ENCODE measurements around the gene AMBRA1. TPM values are rescaled to one million over a fixed set of nuclear protein-coding genes. Genes with fewer than 3 reads are reported as not detected.
"Not testable (repeated sequence)": the region's sequence is repeated elsewhere in the genome, so short reads cannot be mapped to it uniquely, and the experiment has no call there.

AMBRA1 gene
- total RNA-seq, 4 donors from 2014 or later, result 43.4 to 48.9 (median 46.3) TPM

DNA sequence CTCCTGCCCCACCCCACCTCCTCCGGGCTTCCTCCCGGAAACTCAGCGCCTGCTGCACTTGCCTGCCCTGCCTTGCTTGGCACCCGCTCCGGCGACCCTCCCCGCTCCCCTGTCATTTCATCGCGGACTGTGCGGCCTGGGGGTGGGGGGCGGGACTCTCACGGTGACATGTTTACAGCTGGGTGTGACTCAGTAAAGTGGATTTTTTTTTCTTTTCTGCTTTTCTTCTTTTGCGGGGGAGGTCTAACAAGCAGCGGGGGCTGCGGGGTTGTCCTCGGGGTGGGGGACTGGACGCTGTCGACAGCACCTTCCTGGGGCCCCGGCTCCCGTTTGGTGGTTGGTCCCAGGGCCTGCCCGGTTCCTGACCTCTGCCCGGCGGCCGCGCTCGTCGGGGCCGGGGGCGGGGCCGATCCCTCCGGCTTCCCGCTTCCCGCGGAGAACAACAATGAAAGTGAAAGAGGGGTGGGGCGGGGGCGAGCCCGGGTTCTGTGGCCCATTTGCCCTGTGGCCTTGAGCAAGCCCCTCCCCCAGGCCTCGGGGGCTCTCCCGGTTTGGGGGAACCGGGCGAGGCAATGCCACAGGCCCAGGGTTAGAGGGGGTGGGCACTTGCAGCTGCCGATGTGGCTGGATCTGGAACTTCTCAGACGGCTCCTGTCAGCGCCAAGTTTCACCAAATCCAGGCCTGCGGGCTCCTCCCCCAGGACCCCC lies 213.3 kb downstream of the AMBRA1 start:
- intact Hi-C loops (cut with DNase I; ENCODE audit: low total_unique reads), result no loop called here
- in situ Hi-C loops (cut with MboI; ENCODE audit: low pct_ligation_motif_present in 1 of 4, low pct_unique_long_range_greater_than_20kb in 1 of 4, low sequenced_read_pairs in 3 of 4), result loop anchor here in 2 of 4 donors (25.0 kb wide), 1 partner anchor 157 kb away; no protein-coding TSS in a partner anchor
- H3K4me3 ChIP-seq, result peak overlapping the region; percentile 55 to 83 (median 71)
- 1% methylated on average over 26 of the region's 45 CpGs; no CpG with 5 or more reads in 1 of the 2 donors for WGBS, 2 donors (ENCODE audit: low coverage in 1 of 2)
- H3K36me3 ChIP-seq, result peaks cover 0 to 5% (median 0%) of the 10 kb centered on the region in 4 donors
- H3K27me3 ChIP-seq, result peaks cover 24% of the 10 kb centered on the region
- no peaks in the 10 kb centered on the region for H3K9me3 ChIP-seq
- H3K27ac ChIP-seq, result peak overlapping the region; percentile 66 to 87 (median 79)
- DNase-seq, result peak; percentile 87
- TF ChIP-seq POLR2AphosphoS5 (IDR thresholded peaks at IDR 0.05), result peak in 2 of 3 donors; percentile 21 to 36
- no peak for TF ChIP-seq EP300 (IDR thresholded peaks at IDR 0.05; ENCODE audit: low read depth)
- peak; percentile 25 for TF ChIP-seq POLR2A (IDR thresholded peaks at IDR 0.05)
- peaks cover 9 to 47% (median 34%) of the 10 kb centered on the region in 4 donors for H3K4me1 ChIP-seq

DNA sequence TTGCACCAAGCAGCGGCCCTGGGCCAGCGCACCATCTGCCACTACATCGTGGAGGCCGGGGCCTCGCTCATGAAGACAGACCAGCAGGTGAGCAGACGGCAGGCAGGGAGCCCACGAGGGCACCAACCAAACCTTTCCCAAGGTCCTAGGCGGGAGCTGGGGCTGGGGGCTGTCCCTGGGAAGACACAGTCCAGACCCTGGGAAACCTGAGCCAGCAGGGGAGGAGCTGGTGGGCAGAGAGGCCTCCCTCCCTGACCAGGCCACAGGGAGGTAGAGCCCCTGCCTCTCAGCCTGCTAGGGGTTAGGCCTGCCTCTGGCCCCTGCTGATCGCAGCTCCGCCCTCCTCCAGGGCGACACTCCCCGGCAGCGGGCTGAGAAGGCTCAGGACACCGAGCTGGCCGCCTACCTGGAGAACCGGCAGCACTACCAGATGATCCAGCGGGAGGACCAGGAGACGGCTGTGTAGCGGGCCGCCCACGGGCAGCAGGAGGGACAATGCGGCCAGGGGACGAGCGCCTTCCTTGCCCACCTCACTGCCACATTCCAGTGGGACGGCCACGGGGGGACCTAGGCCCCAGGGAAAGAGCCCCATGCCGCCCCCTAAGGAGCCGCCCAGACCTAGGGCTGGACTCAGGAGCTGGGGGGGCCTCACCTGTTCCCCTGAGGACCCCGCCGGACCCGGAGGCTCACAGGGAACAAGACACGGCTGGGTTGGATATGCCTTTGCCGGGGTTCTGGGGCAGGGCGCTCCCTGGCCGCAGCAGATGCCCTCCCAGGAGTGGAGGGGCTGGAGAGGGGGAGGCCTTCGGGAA lies 214.1 kb downstream of the AMBRA1 start:
- Histone ChIP-seq H3K36me3 (peaks cover 0 to 12% (median 3%) of the 10 kb centered on the region in 4 donors), H3K4me3 (peak overlapping the region in 3 of 4 donors; percentile 55 to 81 (median 61)), H3K4me1 (peaks cover 9 to 47% (median 34%) of the 10 kb centered on the region in 4 donors), H3K27me3 (peaks cover 23% of the 10 kb centered on the region), H3K27ac (peak overlapping the region; percentile 66 to 87 (median 79))
- intact Hi-C loops (cut with DNase I; ENCODE audit: low total_unique reads); H3K9me3 ChIP-seq: not testable (repeated sequence)
- WGBS, 2 donors (ENCODE audit: low coverage in 1 of 2), result 65% methylated on average over 5 of the region's 36 CpGs; no CpG with 5 or more reads in 1 of the 2 donors
- TF ChIP-seq POLR2A (IDR thresholded peaks at IDR 0.05) (peak; percentile 34), POLR2AphosphoS5 (IDR thresholded peaks at IDR 0.05) (peak in 1 of 3 donors; percentile 3)
- in situ Hi-C loops (cut with MboI; ENCODE audit: low pct_ligation_motif_present in 1 of 4, low pct_unique_long_range_greater_than_20kb in 1 of 4, low sequenced_read_pairs in 3 of 4), result loop anchor here in 2 of 4 donors (25.0 kb wide), 1 partner anchor 158 kb away; no protein-coding TSS in a partner anchor
- peak; percentile 46 for DNase-seq

DNA sequence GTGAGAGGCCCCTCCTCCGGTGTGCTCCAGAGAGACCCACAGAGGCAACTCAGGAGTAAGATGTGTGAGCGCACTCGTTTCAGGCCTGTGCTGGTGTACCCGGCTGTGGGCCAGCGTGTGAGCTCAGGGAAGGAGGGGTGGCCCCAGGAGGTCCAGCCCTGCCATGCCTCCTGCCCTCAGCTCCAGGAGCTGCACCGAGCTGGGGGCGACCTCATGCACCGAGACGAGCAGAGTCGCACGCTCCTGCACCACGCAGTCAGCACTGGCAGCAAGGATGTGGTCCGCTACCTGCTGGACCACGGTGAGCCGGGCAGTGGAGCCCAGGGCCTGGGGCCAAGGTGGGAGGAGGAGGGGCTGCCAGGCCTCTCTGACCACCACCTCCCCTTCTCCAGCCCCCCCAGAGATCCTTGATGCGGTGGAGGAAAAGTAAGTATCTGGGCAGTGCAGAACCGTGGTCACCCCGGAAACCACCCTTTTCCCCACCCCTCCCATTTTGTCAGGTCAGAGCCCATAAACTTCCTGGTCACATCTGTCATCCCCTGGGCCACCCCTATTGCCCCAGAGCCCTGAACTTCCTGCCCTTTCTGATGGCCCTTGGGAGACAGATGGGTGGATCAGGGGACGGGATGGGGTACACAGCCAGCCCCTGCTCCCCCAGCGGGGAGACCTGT lies 214.9 kb downstream of the AMBRA1 start:
- intact Hi-C loops (cut with DNase I; ENCODE audit: low total_unique reads), result no loop called here
- DNase-seq, result no peak
- WGBS, 2 donors (ENCODE audit: low coverage in 1 of 2), result 78% methylated on average over 18 of the region's 20 CpGs; no CpG with 5 or more reads in 1 of the 2 donors

DNA sequence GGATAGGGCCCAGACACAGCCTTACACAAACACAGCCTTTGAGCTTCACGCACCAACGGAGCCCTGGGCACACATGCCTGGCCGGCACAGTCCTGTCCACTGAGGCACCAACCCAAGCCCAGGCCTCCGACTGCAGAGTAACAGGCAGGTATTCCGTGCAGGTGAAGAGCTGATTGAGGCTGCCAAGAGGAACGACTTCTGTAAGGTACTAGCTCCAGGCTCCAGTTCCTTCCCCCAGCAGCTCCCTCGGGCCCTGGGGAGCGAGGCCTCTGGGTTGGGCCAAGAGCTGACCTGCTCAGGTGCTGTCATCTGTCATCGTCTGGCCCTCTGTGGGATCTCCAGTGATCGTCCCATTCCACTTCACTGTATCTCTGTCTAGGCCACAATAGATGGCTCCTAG lies 215.5 kb downstream of the AMBRA1 start:
- intact Hi-C loops (cut with DNase I; ENCODE audit: low total_unique reads), result no loop called here
- no peak overlapping the region for H3K27ac ChIP-seq
- 92% methylated on average over 10 of the region's 10 CpGs; no CpG with 5 or more reads in 1 of the 2 donors for WGBS, 2 donors (ENCODE audit: low coverage in 1 of 2)

More for the DNA sequence above, 214.9 kb downstream of the AMBRA1 start:
- Histone ChIP-seq H3K4me3 (no peak overlapping the region), H3K4me1 (peaks cover 9 to 41% (median 32%) of the 10 kb centered on the region in 4 donors), H3K27me3 (peaks cover 16% of the 10 kb centered on the region), H3K36me3 (peaks cover 0 to 16% (median 4%) of the 10 kb centered on the region in 4 donors), H3K9me3 (no peaks in the 10 kb centered on the region), H3K27ac (peak overlapping the region; percentile 66 to 87 (median 79))
- no peak for TF ChIP-seq POLR2A (IDR thresholded peaks at IDR 0.05)
- TF ChIP-seq EP300 (IDR thresholded peaks at IDR 0.05; ENCODE audit: low read depth), result no peak
- TF ChIP-seq, protein P1, sequence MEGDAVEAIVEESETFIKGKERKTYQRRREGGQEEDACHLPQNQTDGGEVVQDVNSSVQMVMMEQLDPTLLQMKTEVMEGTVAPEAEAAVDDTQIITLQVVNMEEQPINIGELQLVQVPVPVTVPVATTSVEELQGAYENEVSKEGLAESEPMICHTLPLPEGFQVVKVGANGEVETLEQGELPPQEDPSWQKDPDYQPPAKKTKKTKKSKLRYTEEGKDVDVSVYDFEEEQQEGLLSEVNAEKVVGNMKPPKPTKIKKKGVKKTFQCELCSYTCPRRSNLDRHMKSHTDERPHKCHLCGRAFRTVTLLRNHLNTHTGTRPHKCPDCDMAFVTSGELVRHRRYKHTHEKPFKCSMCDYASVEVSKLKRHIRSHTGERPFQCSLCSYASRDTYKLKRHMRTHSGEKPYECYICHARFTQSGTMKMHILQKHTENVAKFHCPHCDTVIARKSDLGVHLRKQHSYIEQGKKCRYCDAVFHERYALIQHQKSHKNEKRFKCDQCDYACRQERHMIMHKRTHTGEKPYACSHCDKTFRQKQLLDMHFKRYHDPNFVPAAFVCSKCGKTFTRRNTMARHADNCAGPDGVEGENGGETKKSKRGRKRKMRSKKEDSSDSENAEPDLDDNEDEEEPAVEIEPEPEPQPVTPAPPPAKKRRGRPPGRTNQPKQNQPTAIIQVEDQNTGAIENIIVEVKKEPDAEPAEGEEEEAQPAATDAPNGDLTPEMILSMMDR (IDR thresholded peaks at IDR 0.05), result no peak
- no peak for TF ChIP-seq POLR2AphosphoS5 (IDR thresholded peaks at IDR 0.05)
- in situ Hi-C loops (cut with MboI; ENCODE audit: low pct_ligation_motif_present in 1 of 4, low pct_unique_long_range_greater_than_20kb in 1 of 4, low sequenced_read_pairs in 3 of 4), result loop anchor here in 2 of 4 donors (25.0 kb wide), 1 partner anchor 158 kb away; no protein-coding TSS in a partner anchor

More for the DNA sequence above, 215.5 kb downstream of the AMBRA1 start:
- DNase-seq, result no peak
- TF ChIP-seq POLR2A (IDR thresholded peaks at IDR 0.05), result no peak
- no peak for TF ChIP-seq POLR2AphosphoS5 (IDR thresholded peaks at IDR 0.05)
- TF ChIP-seq, protein P1 (IDR thresholded peaks at IDR 0.05), result no peak
- no peak for TF ChIP-seq EP300 (IDR thresholded peaks at IDR 0.05; ENCODE audit: low read depth)
- Histone ChIP-seq H3K36me3 (peaks cover 0 to 16% (median 7%) of the 10 kb centered on the region in 4 donors), H3K27me3 (peaks cover 16% of the 10 kb centered on the region), H3K4me3 (no peak overlapping the region), H3K9me3 (no peaks in the 10 kb centered on the region), H3K4me1 (peaks cover 9 to 35% (median 25%) of the 10 kb centered on the region in 4 donors)
- in situ Hi-C loops (cut with MboI; ENCODE audit: low pct_ligation_motif_present in 1 of 4, low pct_unique_long_range_greater_than_20kb in 1 of 4, low sequenced_read_pairs in 3 of 4), result loop anchor here in 2 of 4 donors (25.0 kb wide), 1 partner anchor 159 kb away; no protein-coding TSS in a partner anchor

Data from transverse colon (tissue), 4 donors.